ENCODE data around the gene ARHGAP24. TPM values are rescaled to one million over a fixed set of nuclear protein-coding genes. Genes with fewer than 3 reads are reported as not detected.

ARHGAP24 gene
- total and polyA plus RNA-seq, 2 donors (not counting 3 experiments of a cell fraction or from before 2014, with no cell fraction given) = 52.1 to 79.4 TPM

GRCh38 chr4:85784947-85785346 is 310.0 kb downstream of the ARHGAP24 start:
- dilution Hi-C loops (cut with MboI; ENCODE audit: extremely low pct_ligation_motif_present, low sequenced_read_pairs) (no loop called here), intact Hi-C loops (cut with micrococcal nuclease) (no loop called here)
- TF ChIP-seq MAX (IDR thresholded peaks at IDR 0.05; ENCODE audit: insufficient read depth, insufficient read length) (no peak), EZH2 (IDR thresholded peaks at IDR 0.05; ENCODE audit: borderline replicate concordance, low read depth, low read length, severe bottlenecking) (no peak), JUN (IDR thresholded peaks at IDR 0.05; ENCODE audit: borderline replicate concordance, insufficient read depth, insufficient read length, low read depth) (no peak), CTCF (IDR thresholded peaks at IDR 0.05; ENCODE audit: extremely low read depth in 1 of 2, insufficient read depth in 1 of 2, low read depth in 1 of 2, low read length in 2 of 2) (no peak), MYC (IDR thresholded peaks at IDR 0.05; ENCODE audit: low read depth, low read length) (no peak), FOS (IDR thresholded peaks at IDR 0.05; ENCODE audit: borderline replicate concordance, insufficient read depth, low read length) (no peak), POLR2AphosphoS5 (IDR thresholded peaks at IDR 0.05; ENCODE audit: insufficient read depth, low read depth, low read length) (no peak), POLR2A (IDR thresholded peaks at IDR 0.05; ENCODE audit: low read depth, low read length) (no peak), GATA2 (IDR thresholded peaks at IDR 0.05; ENCODE audit: insufficient read depth, insufficient read length, low read depth, low read length) (no peak)
- CTCF ChIA-PET = interaction anchor here (3.3 to 9.4 kb wide), 2 partner anchors 12 to 23 kb away, joined by 13 to 129 read pairs; no protein-coding TSS in a partner anchor
- H3K4me2 ChIP-seq (ENCODE audit: insufficient read depth, low read length) = peak overlapping the region; percentile 100
- DNase-seq (ENCODE audit: low read depth, low spot score) (no peak), FAIRE-seq (no peak)
- H3K9ac ChIP-seq (replicated peaks; ENCODE audit: extremely low read depth, insufficient read depth, low read length) = peak overlapping the region; percentile 48
- H3K27me3 ChIP-seq (ENCODE audit: control insufficient read depth in 2 of 2, insufficient read depth in 2 of 2, low read length in 2 of 2) = no peaks in the 10 kb centered on the region
- H3K9me1 ChIP-seq (replicated peaks; ENCODE audit: control insufficient read depth, extremely low read depth, insufficient read depth, low read length) = no peaks in the 10 kb centered on the region
- no TSS peak for BruUV-seq (replicated peaks)
- no peaks in the 10 kb centered on the region for H3K36me3 ChIP-seq (ENCODE audit: control insufficient read depth in 2 of 2, extremely low read depth in 1 of 2, insufficient read depth in 2 of 2, low read length in 2 of 2)
- H4K20me1 ChIP-seq (replicated peaks; ENCODE audit: control insufficient read depth, extremely low read depth, insufficient read depth, low read length) = no peaks in the 10 kb centered on the region
- H3K9me3 ChIP-seq (replicated peaks; ENCODE audit: control insufficient read depth, insufficient read depth, low read length) = no peaks in the 10 kb centered on the region
- H3K27ac ChIP-seq (ENCODE audit: insufficient read depth, low read depth, low read length) = peak overlapping the region; percentile 100
- POLR2A ChIA-PET = no interaction called here
- H3K4me3 ChIP-seq (replicated peaks in 1 of 3; ENCODE audit: insufficient read depth in 1 of 3, low read depth in 1 of 3, low read length in 3 of 3) = no peak overlapping the region
- no peak overlapping the region for H2AFZ ChIP-seq (ENCODE audit: low read depth, low read length)
- H3K79me2 ChIP-seq (ENCODE audit: control insufficient read depth, insufficient read depth, low read length) = peaks cover 97% of the 10 kb centered on the region
- H3K4me1 ChIP-seq (ENCODE audit: control insufficient read depth, extremely low read depth, insufficient read depth, low read length) = peaks cover 87% of the 10 kb centered on the region

Measured in endothelial cell of umbilical vein (primary cell).